ENCODE data around the gene PPM1F. TPM values are rescaled to one million over a fixed set of nuclear protein-coding genes. Genes with fewer than 3 reads are reported as not detected.

Gene PPM1F
- total and polyA plus RNA-seq, 2 donors (not counting 1 experiment from before 2014, with no cell fraction given): 18.1 to 30.0 TPM

DNA sequence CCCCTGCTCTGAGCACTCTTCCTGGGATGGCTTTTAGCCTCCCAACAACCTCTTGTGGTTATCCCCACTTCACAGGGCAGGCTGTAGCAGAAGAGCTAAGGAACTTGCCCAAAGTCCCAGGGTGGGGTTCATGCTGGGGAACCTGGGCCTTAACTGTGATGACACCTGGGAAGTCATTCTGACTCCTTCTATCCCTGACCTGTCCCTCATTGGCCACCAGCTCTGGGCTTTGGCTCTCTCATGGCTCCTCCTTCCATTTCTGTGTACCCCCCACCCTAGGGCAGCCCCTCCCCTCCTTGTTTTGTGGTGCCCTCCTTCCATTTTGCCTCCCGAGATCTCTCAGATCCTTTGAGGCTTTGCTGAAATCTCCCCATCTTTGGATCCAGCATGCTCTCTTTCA, 2.7 kb downstream of the PPM1F start:
- no peak overlapping the region for H3K9ac ChIP-seq (ENCODE audit: low read length)
- H3K27ac Mint-ChIP-seq: no peak overlapping the region
- no peak overlapping the region for H2AFZ ChIP-seq (ENCODE audit: insufficient read depth, low read depth, low read length, poor library complexity, severe bottlenecking)
- no peaks in the 10 kb centered on the region for H3K9me3 ChIP-seq (ENCODE audit: control extremely low read depth in 1 of 3, control insufficient read depth in 2 of 3, insufficient read depth in 1 of 3, low read length in 2 of 3)
- H4K20me1 ChIP-seq (ENCODE audit: control insufficient read depth, insufficient read depth, low read length, poor library complexity, severe bottlenecking): peaks cover 11% of the 10 kb centered on the region
- ChIA-PET CTCF (interaction anchor here (1.3 to 5.9 kb wide), 2 partner anchors 12 to 236 kb away, joined by 3 to 116 read pairs; no protein-coding TSS in a partner anchor), POLR2A (no interaction called here)
- no peak for ATAC-seq (ENCODE audit: low read depth)
- no peaks in the 10 kb centered on the region for H3K9me3 Mint-ChIP-seq (ENCODE audit: insufficient read depth)
- H3K4me2 ChIP-seq (replicated peaks; ENCODE audit: low read depth, low read length, poor library complexity, severe bottlenecking): no peak overlapping the region
- H3K4me3 Mint-ChIP-seq: no peak overlapping the region
- peaks cover 43% of the 10 kb centered on the region for H3K79me2 ChIP-seq (ENCODE audit: control insufficient read depth, insufficient read depth, low read length)
- H3K27me3 ChIP-seq (replicated peaks in 1 of 4; ENCODE audit: control extremely low read depth in 1 of 4, control insufficient read depth in 3 of 4, insufficient read depth in 4 of 4, low read length in 3 of 4): no peaks in the 10 kb centered on the region
- peaks cover 0 to 9% of the 10 kb centered on the region in 2 experiments for H3K36me3 ChIP-seq (replicated peaks in 1 of 2; ENCODE audit: control extremely low read depth in 1 of 2, control insufficient read depth in 1 of 2, extremely low read depth in 1 of 2, insufficient read depth in 2 of 2, low read length in 1 of 2)
- H3K27me3 Mint-ChIP-seq: no peaks in the 10 kb centered on the region
- H3K4me1 ChIP-seq (ENCODE audit: control insufficient read depth in 2 of 2, insufficient read depth in 2 of 2, low read length in 2 of 2): peaks cover 10 to 12% of the 10 kb centered on the region in 2 donors
- WGBS (ENCODE audit: insufficient coverage): 83% methylated on average over 1 of the region's 1 CpG
- no peak for DNase-seq
- peaks cover 22% of the 10 kb centered on the region for H3K4me1 Mint-ChIP-seq
- no peak overlapping the region for H3K4me3 ChIP-seq (ENCODE audit: control extremely low read depth in 1 of 5, extremely low read depth in 1 of 5, insufficient read depth in 1 of 5, low read depth in 2 of 5, low read length in 4 of 5)
- H3K27ac ChIP-seq (ENCODE audit: low read length in 2 of 2): no peak overlapping the region
- TF ChIP-seq, protein P1, sequence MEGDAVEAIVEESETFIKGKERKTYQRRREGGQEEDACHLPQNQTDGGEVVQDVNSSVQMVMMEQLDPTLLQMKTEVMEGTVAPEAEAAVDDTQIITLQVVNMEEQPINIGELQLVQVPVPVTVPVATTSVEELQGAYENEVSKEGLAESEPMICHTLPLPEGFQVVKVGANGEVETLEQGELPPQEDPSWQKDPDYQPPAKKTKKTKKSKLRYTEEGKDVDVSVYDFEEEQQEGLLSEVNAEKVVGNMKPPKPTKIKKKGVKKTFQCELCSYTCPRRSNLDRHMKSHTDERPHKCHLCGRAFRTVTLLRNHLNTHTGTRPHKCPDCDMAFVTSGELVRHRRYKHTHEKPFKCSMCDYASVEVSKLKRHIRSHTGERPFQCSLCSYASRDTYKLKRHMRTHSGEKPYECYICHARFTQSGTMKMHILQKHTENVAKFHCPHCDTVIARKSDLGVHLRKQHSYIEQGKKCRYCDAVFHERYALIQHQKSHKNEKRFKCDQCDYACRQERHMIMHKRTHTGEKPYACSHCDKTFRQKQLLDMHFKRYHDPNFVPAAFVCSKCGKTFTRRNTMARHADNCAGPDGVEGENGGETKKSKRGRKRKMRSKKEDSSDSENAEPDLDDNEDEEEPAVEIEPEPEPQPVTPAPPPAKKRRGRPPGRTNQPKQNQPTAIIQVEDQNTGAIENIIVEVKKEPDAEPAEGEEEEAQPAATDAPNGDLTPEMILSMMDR (IDR thresholded peaks at IDR 0.05): no peak
- TF ChIP-seq EZH2 (IDR thresholded peaks at IDR 0.05; ENCODE audit: borderline replicate concordance, insufficient read depth, low read depth, low read length, poor library complexity, severe bottlenecking): no peak
- intact Hi-C loops (cut with micrococcal nuclease): loop anchor here (5.0 kb wide), 1 partner anchor 133 kb away; no protein-coding TSS in a partner anchor

DNA sequence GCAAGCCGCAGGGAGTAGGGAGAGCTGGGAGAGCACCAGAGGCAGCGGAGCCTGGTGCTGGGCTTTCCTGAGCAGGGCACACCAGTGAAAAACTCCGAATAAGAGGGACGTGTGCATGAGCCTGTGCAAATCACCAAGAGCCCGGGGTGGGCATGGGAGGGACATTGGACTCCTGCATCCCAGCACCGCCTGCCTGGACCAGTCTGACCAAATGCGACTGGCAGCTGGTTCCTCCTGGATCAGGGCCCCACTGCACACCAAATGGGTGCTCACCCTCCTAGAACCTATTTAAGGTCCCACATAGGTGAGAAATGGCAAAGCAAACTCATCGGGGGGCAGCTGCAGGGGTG, 3.1 kb downstream of the PPM1F start:
- no peak for DNase-seq
- no peak overlapping the region for H3K4me2 ChIP-seq (replicated peaks; ENCODE audit: low read depth, low read length, poor library complexity, severe bottlenecking)
- Mint-ChIP-seq H3K27ac (no peak overlapping the region), H3K9me3 (ENCODE audit: insufficient read depth) (no peaks in the 10 kb centered on the region), H3K4me1 (peaks cover 22% of the 10 kb centered on the region), H3K27me3 (no peaks in the 10 kb centered on the region), H3K4me3 (no peak overlapping the region)
- 87% methylated on average over 8 of the region's 8 CpGs for WGBS (ENCODE audit: insufficient coverage)
- H3K9me3 ChIP-seq (ENCODE audit: control extremely low read depth in 1 of 3, control insufficient read depth in 2 of 3, insufficient read depth in 1 of 3, low read length in 2 of 3): no peaks in the 10 kb centered on the region
- peaks cover 10 to 12% of the 10 kb centered on the region in 2 donors for H3K4me1 ChIP-seq (ENCODE audit: control insufficient read depth in 2 of 2, insufficient read depth in 2 of 2, low read length in 2 of 2)
- ATAC-seq (ENCODE audit: low read depth): no peak
- POLR2A ChIA-PET: no interaction called here
- no peak for TF ChIP-seq EZH2 (IDR thresholded peaks at IDR 0.05; ENCODE audit: borderline replicate concordance, insufficient read depth, low read depth, low read length, poor library complexity, severe bottlenecking)
- TF ChIP-seq, protein P1 (IDR thresholded peaks at IDR 0.05): no peak
- H2AFZ ChIP-seq (ENCODE audit: insufficient read depth, low read depth, low read length, poor library complexity, severe bottlenecking): no peak overlapping the region
- no peaks in the 10 kb centered on the region for H3K27me3 ChIP-seq (replicated peaks in 1 of 4; ENCODE audit: control extremely low read depth in 1 of 4, control insufficient read depth in 3 of 4, insufficient read depth in 4 of 4, low read length in 3 of 4)
- peaks cover 11% of the 10 kb centered on the region for H4K20me1 ChIP-seq (ENCODE audit: control insufficient read depth, insufficient read depth, low read length, poor library complexity, severe bottlenecking)
- intact Hi-C loops (cut with micrococcal nuclease): no loop called here
- CTCF ChIA-PET: interaction anchor here (1.3 to 5.9 kb wide), 2 partner anchors 12 to 236 kb away, joined by 3 to 116 read pairs; no protein-coding TSS in a partner anchor
- no peak overlapping the region for H3K27ac ChIP-seq (ENCODE audit: low read length in 2 of 2)
- no peak overlapping the region for H3K4me3 ChIP-seq (ENCODE audit: control extremely low read depth in 1 of 5, extremely low read depth in 1 of 5, insufficient read depth in 1 of 5, low read depth in 2 of 5, low read length in 4 of 5)
- H3K9ac ChIP-seq (ENCODE audit: low read length): no peak overlapping the region
- peaks cover 43% of the 10 kb centered on the region for H3K79me2 ChIP-seq (ENCODE audit: control insufficient read depth, insufficient read depth, low read length)
- H3K36me3 ChIP-seq (replicated peaks in 1 of 2; ENCODE audit: control extremely low read depth in 1 of 2, control insufficient read depth in 1 of 2, extremely low read depth in 1 of 2, insufficient read depth in 2 of 2, low read length in 1 of 2): peaks cover 0 to 13% of the 10 kb centered on the region in 2 experiments

All from B cell (primary cell).